Measurements from ENCODE around the gene ZNF79. TPM values are rescaled to one million over a fixed set of nuclear protein-coding genes. Genes with fewer than 3 reads are reported as not detected.

ZNF79 gene
- total RNA-seq, 1 donor from 2014 or later: 9.5 TPM

DNA sequence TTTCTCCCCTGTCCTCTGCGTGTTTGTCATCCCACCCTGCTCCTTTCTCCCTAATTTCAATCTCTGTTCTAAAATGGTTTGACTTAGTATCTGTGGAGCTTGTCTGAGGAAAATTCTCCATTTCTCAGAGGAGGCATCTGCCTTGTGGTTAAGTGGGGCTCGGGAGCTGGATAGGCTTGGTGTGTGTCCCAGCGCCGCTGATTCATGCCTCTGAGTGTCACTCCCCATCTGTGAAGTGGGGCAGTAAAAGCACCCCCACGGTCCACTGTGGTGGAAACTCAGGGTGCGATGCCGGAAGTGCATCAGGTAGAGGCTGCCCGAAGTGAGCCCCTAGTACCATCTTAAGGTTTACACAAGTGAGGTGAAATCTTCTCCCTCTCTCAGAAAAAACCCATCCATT lies 64.8 kb downstream of the ZNF79 start:
- H3K27ac ChIP-seq: no peak overlapping the region
- intact Hi-C loops (cut with DNase I): no loop called here

DNA sequence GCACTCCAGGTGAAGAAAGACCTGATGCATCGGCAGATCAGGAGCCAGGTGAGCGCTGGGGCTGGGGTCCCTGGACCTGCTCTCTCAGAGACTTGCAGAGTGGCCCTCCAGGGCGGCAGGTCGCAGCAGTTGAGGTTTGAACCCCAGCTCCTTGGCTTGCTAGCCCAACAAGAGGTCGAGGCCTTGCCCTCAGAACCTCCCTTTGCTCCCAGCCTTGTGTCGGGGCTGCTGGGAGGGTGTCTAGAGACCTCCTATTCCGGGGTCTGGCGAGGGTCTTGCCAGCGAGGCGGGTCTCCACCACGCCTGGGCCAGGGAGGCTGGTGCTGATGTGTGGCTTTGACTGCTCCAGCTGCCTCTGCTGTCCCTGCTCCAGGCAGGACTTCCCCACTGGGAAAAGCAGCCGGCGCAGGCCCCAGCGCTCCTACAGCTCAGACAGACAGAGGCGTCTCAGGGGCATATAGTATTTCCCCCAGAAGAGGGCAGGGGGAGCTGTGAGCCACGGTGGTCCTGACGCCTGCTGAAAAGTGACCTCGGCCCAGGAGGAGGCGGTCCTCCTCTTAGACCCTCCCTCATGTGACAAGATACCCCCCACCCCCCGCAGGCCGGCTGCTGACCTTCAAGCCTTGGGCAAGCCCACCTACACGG lies 65.4 kb downstream of the ZNF79 start:
- Histone ChIP-seq H3K36me3 (peaks cover 98% of the 10 kb centered on the region), H3K4me3 (no peak overlapping the region), H3K9me3 (no peaks in the 10 kb centered on the region), H3K27me3 (ENCODE audit: low read depth) (no peaks in the 10 kb centered on the region), H3K4me1 (no peaks in the 10 kb centered on the region), H3K27ac (no peak overlapping the region)
- TF ChIP-seq, protein P1, sequence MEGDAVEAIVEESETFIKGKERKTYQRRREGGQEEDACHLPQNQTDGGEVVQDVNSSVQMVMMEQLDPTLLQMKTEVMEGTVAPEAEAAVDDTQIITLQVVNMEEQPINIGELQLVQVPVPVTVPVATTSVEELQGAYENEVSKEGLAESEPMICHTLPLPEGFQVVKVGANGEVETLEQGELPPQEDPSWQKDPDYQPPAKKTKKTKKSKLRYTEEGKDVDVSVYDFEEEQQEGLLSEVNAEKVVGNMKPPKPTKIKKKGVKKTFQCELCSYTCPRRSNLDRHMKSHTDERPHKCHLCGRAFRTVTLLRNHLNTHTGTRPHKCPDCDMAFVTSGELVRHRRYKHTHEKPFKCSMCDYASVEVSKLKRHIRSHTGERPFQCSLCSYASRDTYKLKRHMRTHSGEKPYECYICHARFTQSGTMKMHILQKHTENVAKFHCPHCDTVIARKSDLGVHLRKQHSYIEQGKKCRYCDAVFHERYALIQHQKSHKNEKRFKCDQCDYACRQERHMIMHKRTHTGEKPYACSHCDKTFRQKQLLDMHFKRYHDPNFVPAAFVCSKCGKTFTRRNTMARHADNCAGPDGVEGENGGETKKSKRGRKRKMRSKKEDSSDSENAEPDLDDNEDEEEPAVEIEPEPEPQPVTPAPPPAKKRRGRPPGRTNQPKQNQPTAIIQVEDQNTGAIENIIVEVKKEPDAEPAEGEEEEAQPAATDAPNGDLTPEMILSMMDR (IDR thresholded peaks at IDR 0.05): no peak
- intact Hi-C loops (cut with DNase I): no loop called here
- DNase-seq (no peak), ATAC-seq (no peak)

More for the DNA sequence above, 64.8 kb downstream of the ZNF79 start:
- ATAC-seq: no peak
- H3K36me3 ChIP-seq: peaks cover 97% of the 10 kb centered on the region
- no peak overlapping the region for H3K4me3 ChIP-seq
- no peaks in the 10 kb centered on the region for H3K4me1 ChIP-seq
- no peaks in the 10 kb centered on the region for H3K9me3 ChIP-seq
- TF ChIP-seq, protein P1 (IDR thresholded peaks at IDR 0.05): no peak
- no peaks in the 10 kb centered on the region for H3K27me3 ChIP-seq (ENCODE audit: low read depth)
- no peak for DNase-seq

DNA sequence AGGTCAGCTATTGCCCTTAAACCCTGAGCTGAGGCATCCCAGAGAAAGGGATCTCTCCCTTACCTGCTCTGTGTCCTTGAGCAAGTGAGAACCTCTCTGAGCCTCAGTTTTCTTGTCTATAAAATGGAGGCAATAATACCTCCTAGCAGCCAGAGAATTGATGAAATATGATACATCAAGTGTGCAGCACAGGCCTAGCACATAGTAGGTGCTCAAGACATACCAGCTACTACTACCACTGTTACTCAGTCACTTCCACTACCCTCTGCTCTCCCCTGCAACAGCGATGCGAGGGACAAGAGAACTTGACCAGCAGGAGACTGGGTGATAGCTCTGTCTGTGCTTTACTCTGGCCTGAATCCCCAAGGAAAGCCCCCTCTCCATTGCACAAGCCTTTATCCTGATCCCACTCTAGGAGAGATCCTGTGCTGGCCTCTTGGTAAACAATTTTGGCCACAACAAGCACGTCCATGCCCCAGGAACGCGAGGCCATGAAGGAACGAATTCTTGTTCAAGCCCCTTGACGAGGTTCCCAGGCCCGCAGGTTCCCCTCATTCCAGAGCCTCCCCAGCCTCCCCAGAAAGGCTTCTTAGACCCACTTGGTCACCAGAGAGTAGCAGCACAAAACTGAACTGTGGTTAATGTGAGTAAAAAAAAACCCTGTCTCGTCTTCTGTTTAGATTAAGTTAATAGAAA lies 66.5 kb downstream of the ZNF79 start:
- H3K4me3 ChIP-seq: no peak overlapping the region
- TF ChIP-seq, protein P1 (IDR thresholded peaks at IDR 0.05): no peak
- ATAC-seq (no peak), DNase-seq (no peak)
- peaks cover 94% of the 10 kb centered on the region for H3K36me3 ChIP-seq
- intact Hi-C loops (cut with DNase I): no loop called here
- peaks cover 3% of the 10 kb centered on the region for H3K4me1 ChIP-seq
- no peaks in the 10 kb centered on the region for H3K27me3 ChIP-seq (ENCODE audit: low read depth)
- H3K9me3 ChIP-seq: no peaks in the 10 kb centered on the region
- no peak overlapping the region for H3K27ac ChIP-seq

DNA sequence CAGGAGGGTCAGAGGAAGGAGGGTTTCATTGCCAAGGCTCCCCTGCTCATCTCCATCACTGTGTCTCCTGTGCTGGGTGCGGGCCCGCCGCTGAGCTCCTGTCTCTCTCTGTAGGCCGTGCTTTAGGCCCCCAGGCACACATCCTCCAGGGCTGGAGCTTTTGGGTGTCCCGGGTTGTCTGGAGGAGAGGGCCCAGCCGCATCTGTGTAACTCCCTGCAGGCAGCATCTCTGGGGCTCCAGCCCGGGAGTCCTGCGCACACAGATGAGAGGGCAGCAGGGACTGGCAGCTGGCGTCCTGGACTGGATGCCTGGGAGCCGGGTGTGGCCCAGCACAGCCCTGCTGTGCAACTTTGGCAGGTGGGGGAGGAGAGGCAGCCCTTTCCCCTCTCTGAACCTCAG lies 67.3 kb downstream of the ZNF79 start:
- TF ChIP-seq, protein P1 (IDR thresholded peaks at IDR 0.05): no peak
- intact Hi-C loops (cut with DNase I): no loop called here
- Histone ChIP-seq H3K27ac (no peak overlapping the region), H3K36me3 (peaks cover 94% of the 10 kb centered on the region), H3K4me1 (peaks cover 3% of the 10 kb centered on the region), H3K4me3 (no peak overlapping the region), H3K27me3 (ENCODE audit: low read depth) (no peaks in the 10 kb centered on the region), H3K9me3 (no peaks in the 10 kb centered on the region)
- ATAC-seq: no peak
- DNase-seq: no peak

DNA sequence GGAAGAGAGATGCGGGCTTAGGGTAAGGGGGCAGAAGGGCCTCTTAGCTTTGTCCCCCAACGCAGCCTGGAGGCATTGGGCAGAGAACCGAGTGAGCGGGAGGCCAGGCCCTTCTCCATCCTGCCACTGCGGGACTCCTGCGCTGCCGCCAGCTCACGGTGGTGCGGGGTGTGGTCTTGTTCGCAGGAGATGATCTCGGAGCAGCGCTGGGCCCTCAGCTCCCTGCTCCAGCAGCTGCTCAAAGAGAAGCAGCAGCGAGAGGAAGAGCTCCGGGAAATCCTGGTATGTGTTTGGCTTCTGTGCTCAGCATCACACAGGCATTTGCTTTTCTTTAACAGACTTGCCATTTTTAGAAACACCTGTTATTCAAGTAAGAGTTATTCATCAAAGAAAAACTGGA lies 68.4 kb downstream of the ZNF79 start:
- Histone ChIP-seq H3K4me3 (no peak overlapping the region), H3K27me3 (ENCODE audit: low read depth) (no peaks in the 10 kb centered on the region), H3K27ac (no peak overlapping the region), H3K4me1 (peaks cover 3% of the 10 kb centered on the region), H3K36me3 (peaks cover 94% of the 10 kb centered on the region), H3K9me3 (no peaks in the 10 kb centered on the region)
- TF ChIP-seq, protein P1 (IDR thresholded peaks at IDR 0.05): no peak
- intact Hi-C loops (cut with DNase I): no loop called here
- DNase-seq (no peak), ATAC-seq (no peak)

Data from lower lobe of right lung (tissue), 2 donors.